Effector CD4-positive, alpha-beta T cell (primary cell): ENCODE results near the gene ANO6.
"Not testable (repeated sequence)": the region's sequence is repeated elsewhere in the genome, so short reads cannot be mapped to it uniquely, and the experiment has no call there.

Experiments
- DNase-seq: peaks from one replicate; pipeline ENCODE4 v3.0.0-alpha.2; 2020
- total RNA-seq: gene quantifications from one replicate; lab custom pipeline; 2026; lab: John Stamatoyannopoulos, UW

ANO6 gene
- 55.7 reads per million, percentile 71 among the genes with 10 or more reads in this experiment for total RNA-seq

DNA sequence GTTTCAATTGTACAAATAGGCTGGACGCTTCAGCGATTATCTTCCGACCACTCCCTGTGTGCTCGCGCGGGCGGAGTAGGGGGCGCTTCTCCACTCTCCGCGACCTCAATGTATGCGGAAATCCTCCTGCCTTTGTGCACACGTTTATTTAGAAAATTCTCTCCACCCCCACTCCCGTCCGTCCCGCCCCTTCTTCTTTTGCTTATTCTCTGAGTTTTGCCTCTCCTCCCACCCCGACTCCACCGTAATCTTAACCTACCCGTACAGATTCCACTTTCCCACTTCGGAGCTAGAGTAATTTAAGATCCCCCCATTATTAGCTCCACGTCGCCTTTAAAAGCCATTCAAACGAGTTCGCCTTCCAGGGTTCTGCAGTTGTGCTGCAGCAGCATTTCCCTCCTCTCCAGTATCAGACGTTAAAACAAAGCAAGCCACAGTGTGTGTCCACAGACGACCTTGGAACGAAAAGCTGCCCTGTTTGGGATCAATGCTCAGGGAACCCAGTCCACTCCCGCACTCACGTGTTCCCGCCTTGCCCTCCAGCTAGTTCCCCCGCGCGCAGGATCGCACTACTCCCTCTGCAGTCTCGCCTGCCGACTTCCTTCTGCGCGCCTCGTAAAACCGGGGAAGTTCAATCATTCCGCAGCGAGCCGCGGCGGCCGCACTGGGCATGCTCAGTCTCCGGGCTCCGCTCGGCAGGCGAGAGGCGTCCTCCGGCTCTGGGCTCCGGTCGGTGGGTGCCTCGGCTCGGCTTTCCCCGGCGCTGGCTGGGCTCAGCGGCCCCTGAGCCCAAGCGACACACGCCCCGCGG is at the start of gene ANO6:
TSS of gene ANO6 (plus strand) at position 677 of the 811 bp plus-strand sequence. CDS start 227 bp downstream, outside the sequence.
- DNase-seq: peak; percentile 64

- no peak for DNase-seq
Observed at GRCh38 chr12:45168976-45169375, 46.9 kb upstream of the ANO6 start.

DNA sequence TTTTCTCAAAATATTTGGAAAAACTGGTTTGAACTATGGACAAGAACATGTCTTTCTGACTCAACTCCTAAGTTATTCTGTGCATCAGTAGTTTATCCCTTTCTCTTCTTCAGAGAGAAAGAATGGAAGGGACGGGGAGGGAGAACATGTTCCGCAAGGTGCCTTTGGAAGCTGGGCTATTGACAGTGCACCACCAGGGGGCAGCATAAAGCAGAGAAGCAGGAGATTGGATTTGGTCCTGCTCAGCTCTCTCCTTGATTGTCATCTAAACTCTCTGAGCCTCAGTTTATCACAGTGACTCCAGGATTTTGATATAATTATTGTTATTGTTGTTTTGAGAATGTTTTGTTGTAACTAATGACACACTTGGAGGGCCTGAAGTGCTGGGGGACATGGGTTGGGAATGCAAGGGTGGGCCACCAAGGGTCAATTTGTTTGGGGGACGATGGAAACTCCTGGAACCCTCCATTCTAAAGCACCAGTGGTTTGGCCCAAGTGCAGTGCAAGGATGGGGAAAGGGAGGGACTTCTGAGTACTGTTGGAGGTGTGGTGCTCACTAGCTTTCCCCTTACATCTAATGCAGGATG is 45.3 kb upstream of the ANO6 start:
- DNase-seq: peak; percentile 72

- DNase-seq: not testable (repeated sequence)
Observed at GRCh38 chr12:45173293-45173692, 42.6 kb upstream of the ANO6 start.

DNA sequence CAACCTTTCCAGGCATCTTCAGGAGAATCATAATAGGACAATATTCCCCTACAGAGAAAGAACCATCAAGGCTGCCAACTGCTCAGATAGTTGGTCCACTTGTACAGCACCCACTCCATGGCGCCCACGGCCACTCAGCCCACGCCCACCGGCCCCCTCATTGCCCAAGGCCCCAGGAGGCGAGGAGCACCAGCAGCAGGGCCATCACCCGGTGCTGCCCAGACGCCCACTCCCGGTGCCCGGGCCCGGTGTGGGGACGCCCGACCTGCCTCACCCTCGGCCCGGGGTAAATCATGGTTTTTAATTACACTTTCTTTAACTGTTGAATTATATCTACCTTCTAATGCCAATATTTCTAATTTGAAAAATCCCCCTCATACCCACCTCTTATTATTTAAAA is 41.3 kb upstream of the ANO6 start:
- DNase-seq: no peak

- no peak for DNase-seq
Observed at GRCh38 chr12:45178771-45179170, 37.1 kb upstream of the ANO6 start.

- no peak for DNase-seq
Observed at GRCh38 chr12:45182511-45182910, 33.4 kb upstream of the ANO6 start.

DNA sequence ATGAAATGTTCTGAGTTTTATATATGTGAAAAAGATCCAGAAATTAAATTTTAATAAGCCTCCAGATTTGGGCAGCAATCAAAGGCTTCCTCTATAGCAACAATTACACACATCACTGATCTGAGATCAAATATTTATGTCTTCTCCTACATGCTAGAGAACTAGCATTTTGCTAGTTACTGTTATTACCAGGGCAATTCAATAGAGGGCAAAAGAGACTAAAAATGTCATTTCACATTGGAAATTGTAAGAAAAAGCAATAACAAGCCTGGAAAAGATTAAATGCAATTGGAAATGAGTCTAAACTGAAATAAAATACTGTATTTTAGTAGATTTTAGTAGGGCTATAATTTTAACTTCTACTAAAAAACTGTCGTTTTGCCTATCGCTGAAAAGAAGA is 32.6 kb upstream of the ANO6 start:
- no peak for DNase-seq

DNA sequence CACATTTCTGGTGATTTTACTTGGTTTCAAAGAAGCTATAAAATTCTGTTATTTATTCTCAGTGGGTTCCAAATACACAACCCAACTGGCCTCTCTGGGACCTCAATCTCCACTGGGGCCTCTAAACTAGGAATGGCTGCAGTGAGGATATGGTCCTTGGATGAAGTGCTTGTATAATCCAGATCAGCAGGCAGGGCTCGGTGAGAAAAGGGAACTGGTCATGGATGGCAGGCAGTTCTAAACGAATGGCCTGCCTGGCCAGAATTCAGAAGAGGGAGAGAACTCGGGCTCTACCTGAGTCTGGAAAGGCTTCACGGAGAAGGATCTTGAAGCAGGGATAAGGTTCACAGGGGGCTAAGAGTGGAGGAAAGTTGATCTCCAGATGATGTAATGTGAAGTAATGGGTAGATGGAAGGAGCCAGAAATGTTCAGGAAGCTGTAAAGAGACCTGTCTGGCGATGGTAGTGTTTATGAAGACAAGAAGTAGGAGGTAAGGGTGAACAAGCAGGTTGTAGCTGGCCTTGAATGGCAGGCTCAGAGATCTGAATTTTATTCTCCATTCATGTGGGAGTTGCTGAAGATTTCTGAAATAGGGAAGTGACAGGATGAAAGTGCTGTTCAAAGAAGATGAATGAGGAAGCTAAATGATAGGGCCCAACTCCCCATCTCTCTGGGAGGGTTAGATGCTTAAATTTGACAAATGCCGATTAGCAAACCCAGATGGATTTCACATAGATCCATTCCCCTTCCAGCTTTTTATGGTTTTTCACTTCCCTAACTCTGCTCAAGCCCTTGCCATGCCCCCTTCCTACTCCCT is 31.5 kb upstream of the ANO6 start:
- DNase-seq: no peak

GRCh38 chr12:45186762-45187161 is 29.1 kb upstream of the ANO6 start:
- no peak for DNase-seq

DNA sequence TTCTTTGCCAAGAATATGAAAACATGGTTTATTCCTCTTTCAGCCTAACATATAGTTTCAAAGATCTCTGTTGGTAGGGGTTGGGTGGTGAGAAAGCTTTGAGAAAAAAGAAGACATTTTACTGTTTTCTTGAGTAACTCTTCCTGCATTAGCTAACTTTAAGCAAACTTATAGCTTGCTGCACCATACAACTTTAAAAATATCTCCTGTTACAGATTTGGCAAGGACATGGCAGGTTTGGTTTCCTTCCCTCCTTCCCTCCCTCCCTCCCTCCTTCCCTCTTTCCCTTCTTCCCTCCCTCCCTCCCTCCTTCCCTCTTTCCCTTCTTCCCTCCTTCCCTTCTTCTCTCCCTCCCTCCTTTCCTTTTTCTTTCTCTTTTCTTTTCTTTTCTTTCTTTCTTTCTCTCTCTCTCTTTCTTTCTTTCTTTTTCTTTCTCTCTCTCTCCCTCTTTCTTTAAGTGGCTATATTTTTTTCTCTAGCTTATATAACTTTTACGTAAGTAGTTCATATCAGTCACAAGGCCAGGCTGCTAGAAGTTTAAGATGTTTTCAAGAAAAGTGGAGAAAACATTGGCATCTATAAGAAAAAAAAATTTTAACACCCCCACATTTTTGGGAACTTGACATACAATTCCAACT is 26.0 kb upstream of the ANO6 start:
- no peak for DNase-seq

DNA sequence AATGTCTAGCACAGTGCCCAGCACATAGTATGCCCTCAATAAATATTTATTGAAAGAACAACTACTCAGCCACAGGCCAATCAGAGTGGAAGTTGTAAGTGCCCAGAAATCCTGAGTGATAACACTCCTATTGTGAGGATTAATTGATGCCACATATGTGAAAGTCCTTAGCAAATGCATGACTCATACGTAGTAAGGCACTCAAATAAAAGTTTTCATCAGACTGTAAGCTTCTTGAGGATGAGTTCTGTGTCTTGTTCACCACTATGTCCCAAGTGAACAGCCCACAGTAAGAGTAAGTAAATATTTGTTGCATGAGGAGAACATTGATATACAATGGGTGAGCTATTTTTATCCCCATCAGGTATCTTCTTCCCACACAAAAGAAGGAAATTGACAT is 24.7 kb upstream of the ANO6 start:
- no peak for DNase-seq

DNA sequence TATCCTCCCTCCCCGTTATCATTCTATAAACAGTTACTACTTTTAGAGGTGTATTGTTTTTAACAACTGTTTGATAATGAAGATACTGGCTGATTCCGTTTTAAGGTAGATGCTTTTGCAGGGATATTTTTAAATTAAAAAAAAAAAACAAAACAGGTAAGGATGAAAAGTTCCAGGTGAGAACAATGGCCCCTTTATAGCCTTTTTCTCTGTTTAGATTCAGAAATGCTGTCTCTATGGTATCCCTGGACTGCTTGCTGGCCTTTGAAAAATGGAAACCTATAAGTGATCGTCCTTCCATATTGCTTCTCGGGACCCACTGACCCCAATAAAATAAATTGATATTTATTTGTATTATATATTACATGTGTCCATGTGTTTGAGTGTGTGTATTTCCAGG is 23.2 kb upstream of the ANO6 start:
- DNase-seq: no peak

- DNase-seq: no peak
Observed at GRCh38 chr12:45200491-45201043, 15.3 kb upstream of the ANO6 start.

- no peak for DNase-seq
Observed at GRCh38 chr12:45203767-45204166, 12.1 kb upstream of the ANO6 start.

- DNase-seq: no peak
Observed at GRCh38 chr12:45204757-45205156, 11.1 kb upstream of the ANO6 start.

DNA sequence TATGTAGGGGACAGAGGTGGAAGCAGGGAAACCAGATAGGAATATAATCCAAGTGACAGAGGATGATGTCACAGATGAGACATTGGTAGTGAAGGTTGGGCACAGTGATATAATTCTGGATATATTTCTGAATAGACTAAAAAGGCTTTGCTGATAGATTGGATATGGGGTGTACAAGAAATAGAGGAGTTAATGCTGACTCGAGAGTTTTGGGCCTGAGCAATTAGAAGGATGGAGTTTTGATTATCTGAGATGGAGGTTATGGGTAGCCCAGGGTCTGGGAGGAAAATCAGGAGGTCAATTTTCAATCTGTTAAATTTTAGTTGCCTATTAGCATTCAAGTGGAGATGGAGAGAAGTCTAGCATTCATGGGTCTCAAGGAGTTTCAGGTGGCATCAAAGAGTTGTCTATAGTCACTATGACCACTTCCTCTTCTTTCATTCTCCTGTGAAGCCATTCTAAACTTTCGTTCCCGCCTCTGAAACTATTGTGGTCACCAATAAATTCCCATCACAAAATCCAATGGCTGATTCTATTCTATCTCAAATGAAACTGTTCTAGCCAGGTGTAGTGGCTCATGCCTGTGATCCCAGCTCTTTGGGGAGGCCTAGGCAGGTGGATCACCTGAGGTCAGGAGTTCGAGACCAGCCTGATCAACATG is 10.6 kb upstream of the ANO6 start:
- DNase-seq: no peak

- no peak for DNase-seq
Observed at GRCh38 chr12:45208604-45209487, 7.0 kb upstream of the ANO6 start.

DNA sequence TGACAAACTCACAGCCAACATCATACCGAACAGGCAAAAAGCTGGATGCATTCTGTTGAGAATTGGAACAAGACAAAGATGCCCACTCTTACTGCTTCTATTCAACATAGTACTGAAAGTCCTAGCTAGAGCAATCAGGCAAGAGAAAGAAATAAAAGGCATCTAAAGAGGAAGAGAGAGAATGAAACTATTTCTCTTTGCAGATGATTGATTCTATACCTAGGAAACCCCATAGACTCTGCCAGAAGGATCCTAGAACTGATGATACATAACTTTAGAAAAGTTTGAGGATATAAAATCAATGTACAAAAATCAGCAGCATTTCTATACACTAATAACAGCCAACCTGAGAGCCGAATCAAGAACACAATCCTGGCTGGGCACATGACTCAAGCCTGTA is 6.1 kb upstream of the ANO6 start:
- no peak for DNase-seq

DNA sequence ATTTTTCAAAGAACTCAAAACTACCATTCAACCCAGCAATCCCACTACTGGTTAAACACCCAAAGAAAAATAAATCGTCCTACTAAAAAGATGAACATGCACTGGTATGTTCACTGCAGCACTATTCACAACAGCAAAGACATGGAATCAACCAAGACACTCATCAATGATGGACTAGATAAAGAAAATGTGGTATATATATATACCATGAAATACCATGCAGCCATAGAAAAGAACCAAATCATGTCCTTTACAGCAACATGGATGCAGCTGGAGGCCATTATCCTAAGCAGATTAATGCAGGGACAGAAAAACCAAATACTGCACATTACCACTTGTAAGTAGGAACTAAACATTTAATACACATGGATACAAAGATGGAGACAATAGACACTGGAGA is 3.8 kb upstream of the ANO6 start:
- no peak for DNase-seq

- no peak for DNase-seq
Observed at GRCh38 chr12:45213107-45213506, 2.8 kb upstream of the ANO6 start.
